CD4-positive, alpha-beta T cell treated with Interleukin-1 beta for 1 hour (primary cell): ENCODE results near the gene ARSA.
"Not testable (repeated sequence)": the region's sequence is repeated elsewhere in the genome, so short reads cannot be mapped to it uniquely, and the experiment has no call there.

Source experiments
- DNase-seq, 2 donors: peaks; one replicate each; pipeline ENCODE4 v3.0.0-alpha.2; 2020 to 2022

Gene ARSA

DNA sequence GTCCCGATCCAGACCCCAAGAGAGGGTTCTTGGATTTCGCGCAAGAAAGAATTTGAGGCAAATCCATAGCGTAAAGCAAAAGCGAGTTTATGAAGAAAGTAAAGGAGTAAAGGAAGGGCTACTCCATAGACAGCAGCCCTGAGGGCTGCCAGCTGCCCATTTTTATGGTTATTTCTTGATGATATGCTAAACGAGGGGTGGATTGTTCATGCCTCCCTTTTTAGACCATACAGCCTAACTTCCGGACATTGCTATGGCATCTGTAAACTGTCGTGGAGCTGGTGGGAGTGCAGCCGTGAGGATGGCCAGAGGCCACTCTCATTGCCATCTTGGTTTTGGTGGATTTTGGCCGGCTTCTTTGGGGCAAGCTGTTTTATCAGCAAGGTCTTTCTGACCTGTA lies 25.3 kb upstream of the ARSA start:
- DNase-seq: no peak

- not testable (repeated sequence) for DNase-seq
Observed at GRCh38 chr22:50643821-50644101, 15.8 kb upstream of the ARSA start.

DNA sequence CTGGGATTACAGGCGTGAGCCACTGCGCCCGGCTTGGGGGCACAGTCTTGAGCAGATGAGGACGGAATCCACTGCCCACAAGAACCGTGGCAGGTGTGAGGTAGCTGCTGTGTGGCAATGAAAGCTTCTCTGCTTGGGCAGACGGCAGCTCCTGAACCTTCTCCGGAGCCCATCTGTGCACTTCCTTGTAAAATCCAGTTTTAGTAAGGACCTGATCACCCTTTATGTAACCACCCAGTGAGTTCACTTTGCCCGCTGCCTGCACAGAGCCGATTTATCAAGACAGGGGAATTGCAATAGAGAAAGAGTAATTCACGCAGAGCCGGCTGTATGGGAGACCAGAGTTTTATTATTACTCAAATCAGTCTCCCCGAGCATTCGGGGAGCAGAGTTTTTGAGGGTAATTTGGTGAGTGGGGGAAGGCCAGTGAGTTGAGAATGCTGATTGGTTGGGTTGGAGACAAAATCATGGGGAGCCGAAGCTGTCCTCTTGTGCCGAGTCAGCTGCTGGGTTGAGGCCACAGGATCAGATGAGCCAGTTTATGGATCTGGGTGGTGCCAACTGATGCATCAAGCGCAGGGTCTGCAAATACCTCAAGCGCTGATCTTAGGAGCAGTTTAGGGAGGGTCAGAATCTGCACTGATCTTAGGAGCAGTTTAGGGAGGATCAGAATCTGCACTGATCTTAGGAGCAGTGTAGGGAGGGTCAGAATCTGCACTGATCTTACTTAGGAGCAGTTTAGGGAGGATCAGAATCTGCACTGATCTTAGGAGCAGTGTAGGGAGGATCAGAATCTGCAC lies 15.3 kb upstream of the ARSA start:
- DNase-seq: not testable (repeated sequence)

DNA sequence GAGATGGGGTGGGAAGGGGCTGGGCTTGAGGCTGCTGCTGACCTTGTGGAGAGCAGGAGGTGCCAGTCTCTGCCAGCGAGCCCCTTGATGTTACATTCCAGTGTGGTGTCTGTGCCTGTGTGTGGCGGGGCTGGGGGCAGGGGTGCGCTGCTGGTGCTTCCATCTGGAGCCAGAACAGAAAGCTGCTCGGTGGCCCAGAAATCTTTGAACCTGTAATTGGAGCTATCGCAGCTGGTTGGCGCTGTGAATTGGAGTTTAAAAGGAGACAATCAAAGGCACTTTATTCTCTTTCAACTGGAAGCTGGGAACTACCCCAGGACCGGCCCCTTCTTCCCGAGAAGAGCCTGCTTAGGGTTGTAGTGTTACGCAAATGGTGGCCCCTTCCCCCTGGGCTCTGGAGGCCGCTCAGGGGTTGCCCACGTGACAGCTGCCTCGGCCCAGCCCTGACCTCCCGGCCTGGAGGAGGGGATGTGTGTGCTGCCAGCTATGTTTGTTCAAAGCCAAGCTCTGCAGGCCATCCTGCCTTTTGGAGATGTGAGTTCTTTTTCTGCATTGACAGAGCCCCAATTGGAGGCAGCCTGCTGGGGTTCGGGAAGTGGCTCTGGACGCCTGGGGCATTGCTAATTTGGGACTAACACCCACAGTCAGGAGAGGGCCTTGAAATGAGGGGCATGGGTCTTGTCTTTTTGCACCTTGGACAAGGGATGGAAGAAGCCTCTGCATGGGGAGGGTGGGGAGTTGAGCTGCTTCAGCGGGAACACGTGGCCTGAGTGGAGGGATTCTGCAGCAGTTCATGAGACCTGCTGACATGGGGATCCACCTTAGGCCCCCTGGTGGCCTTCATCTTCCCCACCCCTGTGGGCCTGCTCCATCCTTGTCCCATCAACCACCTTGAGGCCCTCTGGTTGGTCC lies 14.0 kb upstream of the ARSA start:
- no peak for DNase-seq

DNA sequence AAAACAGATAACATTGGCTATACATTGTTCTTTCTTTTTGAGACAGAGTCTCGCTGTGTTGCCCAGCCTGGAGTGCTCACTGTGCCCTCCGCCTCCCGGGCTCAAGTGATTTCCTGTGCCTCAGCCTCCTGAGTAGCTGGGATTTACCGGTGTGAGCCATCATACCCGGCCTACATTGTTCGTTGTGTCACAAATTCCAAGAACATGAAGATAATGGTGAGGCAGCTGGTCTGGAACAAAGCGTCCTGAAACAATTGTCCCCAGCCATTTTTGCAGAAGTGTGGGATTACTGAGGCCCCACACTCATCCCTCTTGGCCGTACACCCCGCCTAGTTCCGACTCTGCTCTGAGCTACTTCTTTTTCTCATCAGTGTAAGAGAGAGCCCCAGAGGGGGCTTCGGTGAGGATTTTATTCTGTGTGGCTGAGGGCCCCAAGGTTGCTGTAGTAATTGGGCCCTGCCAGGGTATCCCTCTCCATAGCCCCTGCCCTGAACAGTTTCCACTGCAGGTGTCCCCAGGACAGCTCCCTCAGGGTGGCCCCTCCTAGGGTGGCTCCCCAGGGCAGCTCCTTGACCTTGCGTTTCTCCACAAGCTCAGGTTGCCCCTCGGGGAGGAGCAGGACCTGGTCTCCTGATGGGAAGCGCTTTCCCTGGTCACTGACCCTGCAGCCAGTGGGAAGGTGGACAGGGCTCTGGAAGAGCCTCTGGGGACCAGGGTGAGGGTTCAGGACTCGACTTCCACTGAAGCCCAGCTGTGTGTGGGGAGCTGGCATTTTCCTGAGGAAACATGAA lies 13.1 kb upstream of the ARSA start:
- no peak for DNase-seq

DNA sequence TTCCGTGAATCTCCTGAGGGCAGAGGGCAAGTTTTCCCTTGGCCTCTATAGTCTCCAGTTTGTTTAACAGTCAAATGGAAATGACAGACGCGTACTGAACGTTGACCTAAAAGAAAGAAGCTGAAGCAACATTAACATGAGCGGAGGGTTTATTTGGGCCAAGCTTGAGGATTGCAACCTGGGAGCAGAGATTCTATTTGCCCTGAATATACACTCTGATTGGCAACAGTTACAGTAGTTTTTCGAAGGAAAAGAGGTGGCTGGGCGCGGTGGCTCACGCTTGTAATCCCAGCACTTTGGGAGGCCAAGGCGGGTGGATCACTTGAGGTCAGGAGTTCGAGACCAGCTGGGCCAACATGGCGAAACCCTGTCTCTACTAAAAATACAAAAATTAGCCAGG lies 12.3 kb upstream of the ARSA start:
- not testable (repeated sequence) for DNase-seq

DNA sequence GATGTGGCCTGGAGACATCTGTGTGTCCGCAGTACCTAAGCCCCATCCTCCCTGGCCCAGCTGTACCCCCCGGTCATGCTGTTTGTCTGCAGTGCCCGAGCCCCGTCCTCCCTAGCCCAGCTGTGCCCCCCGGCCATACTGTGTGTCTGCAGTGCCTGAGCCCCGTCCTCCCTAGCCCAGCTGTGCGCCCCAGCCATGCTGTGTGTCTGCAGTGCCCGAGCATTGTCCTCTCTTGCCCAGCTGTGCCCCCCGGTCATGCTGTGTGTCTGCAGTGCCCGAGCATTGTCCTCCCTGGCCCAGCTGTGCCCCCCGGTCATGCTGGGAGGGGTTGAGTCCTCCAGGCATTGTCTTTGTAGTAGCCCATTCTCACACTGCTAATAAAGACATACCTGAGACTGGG lies 7.6 kb upstream of the ARSA start:
- no peak for DNase-seq

GRCh38 chr22:50633771-50634170 lies 5.8 kb upstream of the ARSA start:
- DNase-seq: no peak

GRCh38 chr22:50633086-50633485 lies 5.1 kb upstream of the ARSA start:
- no peak for DNase-seq

GRCh38 chr22:50630376-50630775 lies 2.4 kb upstream of the ARSA start:
- DNase-seq: no peak

DNA sequence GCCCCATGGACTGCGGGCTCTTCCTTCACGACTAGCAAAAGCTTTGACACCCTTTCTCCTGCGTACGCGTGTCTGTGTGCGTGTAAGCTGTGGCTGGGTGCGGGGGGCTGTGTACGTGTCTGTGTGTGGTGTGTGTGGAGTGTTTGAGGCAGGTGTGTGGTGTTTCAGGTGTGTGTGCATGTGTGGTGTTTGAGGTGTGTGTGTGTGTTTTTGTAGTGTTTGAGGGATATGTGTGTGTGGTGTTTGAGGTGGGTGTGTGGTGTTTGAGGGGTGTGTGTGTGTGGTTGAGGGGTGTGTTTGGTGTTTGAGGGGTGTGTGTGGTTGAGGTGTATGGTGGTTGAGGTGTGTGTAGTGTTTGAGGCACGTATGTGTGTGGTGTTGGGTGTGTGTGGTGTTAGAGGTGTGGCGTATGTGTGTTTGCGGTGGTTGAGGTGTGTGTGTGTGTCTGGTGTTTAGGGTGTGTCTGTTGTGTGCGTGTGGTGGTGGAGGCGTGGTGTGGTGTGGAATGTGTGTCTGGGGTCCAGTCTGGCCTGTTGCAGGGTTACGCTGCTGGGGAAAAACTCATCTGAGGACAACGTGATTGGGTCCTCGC lies 687 bp upstream of the ARSA start:
- peak; percentile 64 to 70 for DNase-seq

DNA sequence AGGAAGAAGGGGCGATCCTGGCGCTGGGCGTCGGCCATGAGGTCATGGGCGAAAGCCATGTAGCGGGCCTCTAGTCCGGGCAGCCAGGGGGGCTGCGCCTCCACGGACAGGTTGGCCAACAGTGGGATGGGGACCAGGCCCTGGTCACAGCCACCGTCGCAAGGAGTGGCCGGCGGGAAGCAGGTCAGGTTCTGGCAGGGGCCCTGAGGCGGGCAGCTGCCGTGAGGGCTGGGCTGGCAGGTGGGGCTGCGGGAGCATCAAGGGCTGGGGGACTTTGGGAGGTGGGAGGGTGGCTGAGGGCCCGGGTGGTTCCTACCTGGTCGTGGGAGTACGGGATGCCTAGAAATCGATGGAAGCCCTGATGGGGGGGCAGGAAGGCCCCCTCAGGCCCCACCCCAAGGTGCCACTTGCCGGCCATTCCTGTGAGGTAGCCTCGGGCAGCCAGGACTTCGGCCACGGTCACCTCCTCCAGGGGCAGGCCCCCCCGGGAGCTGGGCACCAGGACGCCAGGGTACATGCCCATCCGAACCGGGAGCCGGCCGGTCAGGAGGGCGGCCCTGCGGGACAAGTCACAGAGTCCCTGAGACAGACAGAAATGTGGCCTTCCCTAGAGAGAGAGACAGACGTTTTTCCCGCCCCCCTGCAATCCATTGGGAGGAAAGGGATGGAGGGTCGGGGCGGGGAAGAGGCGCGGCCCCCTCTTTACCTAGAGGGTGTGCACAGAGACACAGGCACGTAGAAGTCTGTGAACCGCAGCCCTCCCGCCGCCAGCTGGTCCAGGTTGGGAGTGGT lies 906 bp downstream of the ARSA start:
- no peak for DNase-seq

DNA sequence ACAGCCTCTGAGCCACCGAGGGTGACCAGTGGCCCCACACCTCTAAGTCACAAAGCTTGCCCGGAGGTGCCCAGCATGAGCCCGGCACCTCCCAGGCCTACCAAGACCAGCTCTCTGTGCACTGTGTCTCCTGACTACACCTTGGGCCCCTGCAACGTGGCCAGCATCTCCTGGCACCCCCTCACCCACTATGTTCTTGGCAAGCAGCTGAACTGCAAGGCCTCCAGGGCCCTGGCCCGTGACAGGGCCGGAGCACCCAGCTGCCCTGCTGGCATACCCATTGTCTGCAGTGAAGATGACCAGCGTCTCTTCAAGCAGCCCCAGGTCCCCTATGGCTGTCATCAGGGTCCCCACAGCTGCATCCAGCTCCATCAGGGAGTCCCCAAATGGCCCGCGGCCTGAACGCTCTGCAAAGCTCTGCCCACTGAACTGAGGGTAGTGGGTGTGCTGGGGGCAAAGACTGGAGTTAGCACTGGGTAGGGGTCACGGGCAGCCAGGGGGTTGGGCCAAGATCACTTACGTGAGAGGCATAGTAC lies 1.6 kb downstream of the ARSA start:
- DNase-seq: no peak

- DNase-seq: no peak
Observed at GRCh38 chr22:50625568-50626313, 2.2 kb downstream of the ARSA start.

DNA sequence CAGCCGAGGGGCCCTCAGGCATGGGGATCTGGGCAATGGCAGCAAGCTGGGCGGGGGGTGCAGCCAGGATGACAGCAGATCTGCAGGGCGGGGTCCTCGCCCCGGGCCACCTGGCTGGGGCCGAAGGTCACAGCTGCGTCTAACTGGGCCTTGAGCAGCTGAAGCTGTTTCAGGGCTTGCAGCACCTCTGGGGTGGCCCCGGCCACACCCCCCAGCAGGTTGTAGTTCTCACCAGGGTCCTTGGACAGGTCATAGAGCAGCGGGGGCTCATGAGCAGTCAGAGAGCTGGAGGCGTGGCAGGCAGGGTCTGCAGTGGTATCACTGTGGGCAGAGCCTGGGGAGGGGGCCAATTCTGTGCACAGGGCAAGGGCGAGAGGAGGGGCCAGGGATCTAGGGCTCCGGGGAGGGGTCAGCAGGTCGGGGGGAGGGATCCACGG lies 2.8 kb downstream of the ARSA start:
- DNase-seq: no peak

DNA sequence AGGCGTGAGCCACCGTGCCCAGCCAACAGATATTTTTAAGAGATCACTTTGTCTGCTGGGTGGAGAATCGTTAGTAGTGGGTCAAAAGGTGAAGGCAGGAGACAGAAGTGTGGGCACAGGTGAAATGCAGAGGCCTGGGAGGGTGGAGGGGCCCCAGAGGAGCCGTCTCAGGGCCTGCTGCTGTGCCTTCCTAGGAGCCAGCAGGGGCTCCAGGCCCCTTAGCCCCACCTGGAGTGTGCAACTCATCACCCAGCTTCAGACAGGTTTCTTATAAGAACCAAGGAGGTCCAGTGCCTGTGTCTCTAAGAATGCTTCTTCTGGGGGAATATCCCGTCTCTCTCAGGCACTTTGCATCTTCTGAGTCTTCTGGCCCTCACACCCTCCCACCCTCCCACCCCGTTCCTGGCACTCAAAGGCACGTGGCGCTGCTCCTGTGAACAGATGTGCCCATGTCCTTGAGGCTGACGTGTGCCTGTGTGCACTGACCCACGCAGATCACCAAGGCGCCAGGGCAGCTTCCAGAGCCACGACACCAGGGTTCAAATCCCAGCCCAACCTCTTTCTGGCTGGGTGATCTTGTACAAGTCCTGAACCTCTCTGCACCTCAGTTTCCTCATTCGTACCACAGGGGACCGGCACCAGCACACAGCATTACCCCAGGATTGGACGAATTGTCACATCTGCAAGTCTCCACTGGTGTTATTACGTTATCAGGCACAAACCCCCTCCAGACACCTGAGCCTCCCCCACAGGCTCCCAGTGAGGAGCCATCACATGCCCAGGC lies 3.4 kb downstream of the ARSA start:
- no peak for DNase-seq

DNA sequence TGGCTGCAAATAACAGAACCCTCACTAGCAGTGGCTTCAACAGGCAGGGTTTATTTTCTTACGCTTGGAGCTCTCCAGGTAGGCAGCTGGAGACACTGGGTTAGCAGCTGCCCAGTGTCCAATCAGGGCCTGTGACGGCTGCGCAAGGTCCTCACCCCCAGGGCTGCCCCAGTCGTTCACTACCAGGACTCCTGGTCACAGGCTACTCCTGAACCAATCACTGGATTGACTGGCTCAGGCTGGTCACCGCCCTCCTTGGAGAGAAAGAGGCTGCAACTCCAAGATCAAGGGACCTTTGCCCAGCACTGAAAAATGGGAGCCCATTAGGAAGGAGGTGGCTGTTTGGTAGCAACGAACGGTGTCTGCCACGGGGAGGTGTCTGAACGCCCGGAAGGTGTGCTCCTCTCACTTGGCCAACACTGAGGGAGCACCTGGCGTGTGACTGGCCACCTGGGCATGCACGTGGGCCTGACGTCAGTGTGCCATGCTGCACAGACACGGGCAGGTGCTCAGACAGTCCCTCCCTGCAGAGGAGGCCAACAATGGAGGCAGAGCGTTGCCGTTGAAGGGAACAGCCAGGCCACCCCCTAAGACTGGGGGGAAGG lies 5.1 kb downstream of the ARSA start:
- DNase-seq: no peak

DNA sequence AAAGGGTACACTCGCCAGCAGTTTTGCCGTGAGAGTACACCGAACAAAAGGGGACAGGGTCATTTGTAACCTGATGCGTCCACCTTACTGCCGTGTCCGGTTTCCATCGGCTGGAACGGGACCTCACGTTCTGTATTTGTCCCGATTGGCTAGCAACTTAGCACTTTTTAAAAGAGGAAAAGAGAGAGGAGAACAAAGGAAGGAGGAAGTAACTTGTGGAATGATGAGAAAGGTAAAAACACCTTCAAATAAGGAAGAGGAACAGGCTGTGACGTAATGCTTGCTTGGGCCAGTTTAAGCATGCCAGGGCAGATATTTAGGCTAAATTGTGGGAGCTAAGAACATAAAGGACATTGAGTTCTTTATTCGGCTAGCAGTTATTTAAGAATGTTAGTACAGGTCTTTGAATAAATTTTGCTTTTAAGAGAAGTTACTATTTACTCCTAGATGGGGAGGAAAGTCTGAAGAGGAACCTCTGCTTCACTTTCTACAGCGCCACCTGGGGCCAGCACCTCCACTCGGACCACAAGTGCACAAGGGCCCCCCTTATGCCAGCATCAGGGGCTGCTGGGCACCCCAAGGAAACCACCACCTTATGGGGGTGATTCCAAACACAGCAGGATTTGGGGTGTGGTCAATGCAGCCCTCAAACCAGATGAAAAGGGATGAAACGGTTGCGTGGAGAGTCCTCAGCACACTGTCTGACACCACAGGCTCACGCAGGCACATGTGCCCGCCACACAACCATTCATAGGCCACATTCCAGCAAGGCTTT lies 5.8 kb downstream of the ARSA start:
- peak; percentile 32 to 40 for DNase-seq

DNA sequence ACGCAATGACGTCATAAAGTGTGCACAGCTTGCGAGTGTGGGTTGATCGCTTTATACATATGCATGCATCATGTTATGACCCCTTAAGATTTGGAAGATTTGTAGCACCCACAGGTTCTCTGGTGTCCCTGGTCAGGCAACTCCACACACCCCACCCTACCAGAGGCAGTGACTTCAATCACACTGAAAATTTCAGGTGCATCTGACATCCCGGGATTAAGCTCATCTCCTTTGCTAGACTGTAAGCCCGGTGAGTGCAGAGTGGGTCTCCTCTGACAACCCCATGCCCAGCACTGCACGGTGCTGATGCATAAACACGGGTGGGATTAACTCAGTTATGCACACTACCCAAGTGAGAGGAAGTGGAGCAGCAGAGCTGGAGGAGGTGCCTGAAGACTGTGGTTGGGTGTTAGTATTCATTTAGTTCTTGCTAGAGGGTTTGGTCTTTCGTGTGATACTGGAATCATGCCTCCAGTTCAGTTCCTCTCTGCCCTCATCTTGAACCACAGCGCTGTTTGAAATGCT lies 6.5 kb downstream of the ARSA start:
- peak; percentile 55 to 58 for DNase-seq
